GM08714 (cell line): Measurements from ENCODE around the gene ATP11A.

ENCODE experiments used
- H3K4me3 ChIP-seq: fragments of 200-500 bp; sonication (Bioruptor generic); 2 replicates; pipeline ENCODE4 v1.5.1; 2014; ENCODE audit warnings: mild to moderate bottlenecking, low read length, inconsistent platforms
- ZNF274 ChIP-seq: IDR thresholded peaks from 2 replicates; pipeline ENCODE4 v1.6.1; 2012; ENCODE audit warnings: mild to moderate bottlenecking, low read depth, low read length

ATP11A gene

DNA sequence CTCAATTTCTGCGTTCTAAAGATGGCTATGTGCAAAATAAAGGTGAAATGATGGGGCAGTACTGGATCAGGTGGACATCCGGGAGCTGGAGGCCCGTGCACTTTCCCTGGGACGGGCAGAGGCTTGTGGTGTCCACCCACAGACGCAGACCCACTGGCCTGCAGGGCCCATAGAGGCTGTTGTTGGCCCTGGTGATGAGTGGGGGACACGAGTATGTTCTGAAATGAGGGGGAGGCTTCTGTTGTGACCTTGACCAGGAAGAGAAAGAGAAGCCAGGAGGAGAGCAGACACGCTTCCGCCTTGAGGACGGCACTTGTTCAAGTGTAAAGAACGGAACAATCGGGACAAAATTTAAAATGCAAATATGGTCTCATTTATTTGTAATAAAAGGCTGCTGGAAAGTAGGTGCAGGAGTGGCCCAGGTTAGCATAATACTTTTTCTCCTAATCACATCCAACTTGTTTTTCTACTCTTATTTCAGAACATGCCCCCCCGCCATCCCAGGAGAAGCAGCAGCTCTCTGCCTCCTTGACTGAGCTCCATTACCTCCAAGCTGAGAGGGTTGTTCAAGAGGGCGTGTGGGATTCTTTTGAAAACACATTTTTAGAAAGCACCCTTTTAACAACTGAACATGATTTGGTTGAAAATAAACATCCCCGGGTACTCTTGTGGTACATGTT lies 27.1 kb downstream of the ATP11A start:
- TF ChIP-seq ZNF274 = no peak
- no peak overlapping the region for H3K4me3 ChIP-seq

DNA sequence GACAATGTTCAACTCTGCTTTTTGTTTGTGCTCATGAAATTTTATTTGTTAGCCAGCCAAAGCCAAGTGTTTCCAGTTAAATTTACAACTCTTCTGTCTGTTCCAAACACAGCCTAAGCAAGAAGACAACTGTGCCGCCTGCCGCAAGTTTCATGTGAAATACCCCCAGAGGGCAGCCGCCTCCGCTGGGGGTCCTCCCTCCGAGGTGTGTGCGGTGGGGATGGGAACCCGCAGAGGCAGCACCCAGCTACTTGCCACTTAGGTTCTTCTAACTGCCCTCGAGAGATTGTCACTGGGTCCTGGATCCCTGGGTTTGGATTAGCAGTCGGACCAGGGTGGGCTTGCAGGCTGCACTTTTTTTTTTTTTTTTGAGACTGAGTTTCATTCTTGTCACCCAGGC lies 28.5 kb downstream of the ATP11A start:
- TF ChIP-seq ZNF274 = no peak
- no peak overlapping the region for H3K4me3 ChIP-seq

DNA sequence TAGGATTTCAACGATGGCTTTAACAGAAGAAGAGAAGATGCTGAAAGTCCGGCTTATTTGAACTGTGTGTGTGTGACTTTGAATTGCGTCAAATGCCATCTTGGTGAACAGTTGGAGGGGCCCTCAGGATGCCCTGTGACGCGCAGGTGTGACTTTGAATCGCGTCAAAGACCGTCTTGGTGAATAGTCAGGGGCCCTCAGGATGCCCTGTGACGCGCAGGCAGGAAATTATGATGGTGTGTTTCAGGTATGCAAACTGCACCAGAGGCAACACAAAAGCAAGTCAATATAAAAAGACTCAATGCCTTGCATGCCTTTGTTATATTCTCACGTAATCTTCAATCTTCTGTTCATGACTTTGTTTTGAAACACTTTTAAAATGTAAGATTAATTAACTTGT lies 29.2 kb downstream of the ATP11A start:
- TF ChIP-seq ZNF274 = no peak
- H3K4me3 ChIP-seq = no peak overlapping the region

DNA sequence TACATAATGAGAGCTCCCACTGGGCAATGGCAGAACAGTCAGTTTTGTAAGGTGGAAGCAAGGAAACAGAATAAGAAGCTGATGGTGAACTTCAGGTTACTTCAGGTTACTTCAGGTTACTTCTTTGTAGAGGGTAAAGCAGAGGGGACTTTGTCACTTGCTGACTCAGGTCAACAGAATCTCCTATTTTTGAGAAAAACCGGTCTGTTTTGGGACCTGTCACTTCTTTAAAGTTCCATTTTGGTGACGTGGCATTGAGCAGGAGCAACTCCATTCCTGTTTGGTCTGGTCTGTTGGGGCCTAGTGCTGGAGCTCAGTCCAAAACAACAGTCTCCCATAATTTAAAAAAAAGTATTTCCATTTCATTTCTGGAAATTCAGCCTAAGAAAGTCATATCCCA lies 29.7 kb downstream of the ATP11A start:
- H3K4me3 ChIP-seq = no peak overlapping the region
- TF ChIP-seq ZNF274 = no peak

- TF ChIP-seq ZNF274 = no peak
- no peak overlapping the region for H3K4me3 ChIP-seq
Observed at GRCh38 chr13:112720251-112720650, 30.4 kb downstream of the ATP11A start.

DNA sequence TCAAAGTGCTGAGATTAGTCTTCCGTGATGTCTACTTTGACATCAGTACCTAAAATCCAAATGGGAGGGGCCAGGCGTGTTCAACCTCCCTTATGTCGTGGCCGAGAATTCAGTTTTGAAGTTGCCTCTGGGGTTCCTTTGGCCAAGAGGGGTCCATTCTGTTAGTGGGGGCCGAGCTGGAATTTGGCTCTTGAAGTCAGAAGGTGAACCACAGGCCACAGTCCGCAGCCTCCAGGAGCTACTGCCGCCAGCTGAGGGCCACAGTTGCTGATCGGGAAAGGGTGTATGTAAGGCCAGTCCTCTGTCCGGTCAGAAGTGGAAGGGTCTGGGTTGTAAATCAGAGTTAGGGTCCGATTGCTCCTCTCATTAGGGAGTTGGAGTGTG lies 31.0 kb downstream of the ATP11A start:
- TF ChIP-seq ZNF274 = no peak

GRCh38 chr13:112721198-112722104 lies 31.6 kb downstream of the ATP11A start:
- no peak overlapping the region for H3K4me3 ChIP-seq
- no peak for TF ChIP-seq ZNF274

More for the DNA sequence above, 31.0 kb downstream of the ATP11A start:
- no peak overlapping the region for H3K4me3 ChIP-seq

DNA sequence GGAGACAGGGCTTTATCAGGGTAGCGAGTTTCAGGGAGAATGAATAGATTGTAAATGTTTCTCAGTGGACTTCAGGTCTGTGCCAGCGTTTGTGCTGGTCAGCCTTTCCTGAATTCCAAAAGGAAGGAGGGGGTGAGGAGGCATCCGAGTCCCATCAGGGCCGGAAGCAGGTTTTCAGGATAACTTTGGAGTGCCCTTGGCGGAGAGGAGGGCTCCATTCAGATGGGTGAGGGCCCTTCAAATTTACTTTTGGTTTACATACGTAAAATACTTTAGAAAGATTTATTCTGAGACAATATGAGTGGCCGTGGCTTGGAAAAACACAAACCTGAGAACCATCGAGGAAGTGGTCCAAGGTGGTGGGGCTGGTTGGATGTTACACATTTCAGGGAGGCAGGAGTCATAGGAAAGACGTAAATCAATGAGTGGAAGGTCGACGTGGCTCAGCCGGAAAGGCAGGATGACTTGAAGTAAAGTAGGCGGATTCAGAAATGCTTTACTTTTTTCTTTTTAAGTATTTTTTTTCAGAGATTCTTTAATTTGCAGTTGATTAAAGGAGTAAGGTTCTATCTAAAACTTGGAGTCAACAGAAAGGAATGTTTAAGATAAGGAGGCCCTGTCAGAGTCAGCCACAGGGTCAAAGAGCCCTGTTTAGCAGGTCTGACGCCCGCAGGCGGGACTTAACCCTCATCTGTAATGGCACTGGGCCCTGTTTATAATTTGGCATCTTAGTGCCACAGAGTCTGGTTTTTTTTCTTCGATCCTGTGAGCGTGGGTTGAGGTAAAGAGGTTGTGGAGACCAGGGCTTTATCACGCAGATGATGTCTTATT lies 32.8 kb downstream of the ATP11A start:
- no peak for TF ChIP-seq ZNF274
- no peak overlapping the region for H3K4me3 ChIP-seq

DNA sequence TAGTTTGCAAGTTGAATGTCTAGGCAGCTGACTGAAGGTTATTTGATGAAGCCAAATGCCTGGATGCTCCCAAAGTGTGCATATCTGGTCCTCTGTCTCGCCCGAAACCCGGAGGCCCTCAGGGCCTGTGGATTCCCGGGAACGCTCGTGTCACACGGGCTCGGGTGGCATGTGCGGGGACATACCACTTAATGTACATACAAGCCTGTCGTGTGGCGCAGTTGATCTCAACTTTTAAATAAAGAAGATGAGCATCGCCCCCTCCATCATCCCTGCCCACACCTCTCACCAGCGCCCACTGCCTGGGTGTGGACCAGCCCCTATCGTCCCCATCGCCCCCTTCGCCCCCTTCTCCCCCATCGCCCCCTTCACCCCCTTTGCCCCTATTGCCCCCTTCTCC lies 33.9 kb downstream of the ATP11A start:
- no peak for TF ChIP-seq ZNF274
- H3K4me3 ChIP-seq = no peak overlapping the region

DNA sequence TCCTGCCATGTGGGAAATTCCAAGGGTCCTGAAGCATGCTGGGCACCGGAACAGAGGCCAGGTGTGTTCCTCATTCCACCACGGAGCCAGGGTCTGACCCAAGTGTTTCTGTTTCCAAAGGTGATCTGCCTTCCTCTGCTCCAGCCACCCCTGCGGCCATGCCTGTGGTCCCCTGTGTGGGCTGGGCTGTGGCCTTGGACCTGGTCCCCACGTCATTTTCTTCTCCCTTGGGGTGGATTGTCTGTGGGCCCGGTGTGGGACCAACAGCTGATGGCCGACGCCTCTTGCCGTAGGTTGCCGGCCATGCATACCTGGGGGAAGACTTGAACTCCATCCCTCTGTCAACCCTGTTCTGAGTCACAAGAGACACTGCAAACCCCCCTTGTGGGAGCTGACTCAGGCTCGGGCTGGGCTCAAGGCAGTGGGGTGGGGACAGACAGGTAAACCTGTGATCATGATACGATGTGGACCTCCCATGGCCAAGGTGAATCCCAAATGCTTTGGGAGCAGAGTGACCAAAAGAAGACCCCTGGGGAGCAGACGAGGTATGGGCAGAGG lies 35.0 kb downstream of the ATP11A start:
- no peak overlapping the region for H3K4me3 ChIP-seq

DNA sequence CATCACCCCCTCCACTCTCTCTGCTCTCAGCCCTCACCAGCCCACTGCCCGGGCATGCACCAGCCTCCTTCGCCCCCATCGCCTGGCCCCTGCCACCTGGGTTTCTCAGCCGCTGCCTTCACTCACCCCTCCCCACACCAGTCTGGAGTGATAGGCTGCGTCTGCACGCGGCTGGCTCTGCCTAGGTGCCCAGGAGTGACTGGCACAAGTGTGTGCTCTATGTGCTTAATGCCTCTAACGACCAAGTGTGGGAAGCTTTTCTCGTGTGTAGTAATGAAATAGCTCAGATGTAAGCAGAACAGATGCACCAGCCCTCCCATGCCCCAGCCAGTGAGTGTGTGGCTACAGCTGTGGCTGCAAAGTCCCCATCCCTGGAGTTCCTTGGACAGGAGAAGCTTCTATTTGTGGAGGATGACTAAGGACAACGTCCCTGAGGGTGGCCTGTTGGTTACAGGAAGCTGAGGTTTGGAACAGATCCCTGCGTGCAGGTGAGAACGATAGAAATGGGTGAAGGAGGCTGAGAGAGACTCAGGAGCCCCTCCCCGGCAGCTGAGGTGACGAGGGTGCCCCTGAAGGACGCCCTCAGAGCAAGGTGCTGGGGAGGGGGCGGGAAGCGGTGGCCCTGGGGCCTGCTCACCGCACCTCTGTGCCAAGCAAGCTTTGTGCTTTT lies 35.6 kb downstream of the ATP11A start:
- TF ChIP-seq ZNF274 = no peak
- H3K4me3 ChIP-seq = no peak overlapping the region

More for the DNA sequence above, 35.0 kb downstream of the ATP11A start:
- TF ChIP-seq ZNF274 = no peak

DNA sequence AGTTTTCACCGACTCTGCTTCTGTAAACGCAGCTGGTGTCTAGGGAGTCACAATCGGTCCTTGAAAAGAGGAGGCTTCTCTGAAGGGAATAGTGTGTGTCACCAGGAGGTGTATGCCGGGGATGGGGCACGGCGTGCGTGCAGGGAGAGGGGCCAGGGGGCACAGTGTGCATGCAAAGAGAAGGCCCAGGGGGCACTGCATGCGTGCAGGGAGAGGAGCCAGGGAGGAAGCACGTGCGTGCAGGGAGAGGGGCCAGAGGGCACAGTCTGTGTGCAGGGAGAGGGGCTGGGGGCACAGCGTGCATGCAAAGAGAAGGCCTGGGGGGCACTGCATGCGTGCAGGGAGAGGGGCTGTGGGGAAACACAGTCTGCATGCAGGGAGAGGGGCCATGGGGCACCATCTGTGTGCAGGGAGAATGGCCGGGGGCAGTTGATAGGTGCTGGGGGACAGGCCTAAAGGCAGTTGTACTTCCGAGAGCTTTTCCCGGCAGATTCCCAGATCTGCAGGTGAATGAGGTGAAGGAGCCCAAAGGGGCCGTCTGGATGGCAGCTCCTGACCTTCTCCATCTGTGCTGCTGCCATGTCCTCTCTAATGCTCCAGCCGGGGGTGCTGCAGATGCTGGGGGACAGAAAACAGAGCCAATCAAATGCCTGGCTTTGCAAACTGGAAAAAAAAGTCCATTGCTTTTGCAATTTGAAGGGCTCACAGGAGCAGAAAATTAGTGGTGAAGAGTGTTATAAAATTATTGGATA lies 36.4 kb downstream of the ATP11A start:
- TF ChIP-seq ZNF274 = no peak
- H3K4me3 ChIP-seq = no peak overlapping the region

DNA sequence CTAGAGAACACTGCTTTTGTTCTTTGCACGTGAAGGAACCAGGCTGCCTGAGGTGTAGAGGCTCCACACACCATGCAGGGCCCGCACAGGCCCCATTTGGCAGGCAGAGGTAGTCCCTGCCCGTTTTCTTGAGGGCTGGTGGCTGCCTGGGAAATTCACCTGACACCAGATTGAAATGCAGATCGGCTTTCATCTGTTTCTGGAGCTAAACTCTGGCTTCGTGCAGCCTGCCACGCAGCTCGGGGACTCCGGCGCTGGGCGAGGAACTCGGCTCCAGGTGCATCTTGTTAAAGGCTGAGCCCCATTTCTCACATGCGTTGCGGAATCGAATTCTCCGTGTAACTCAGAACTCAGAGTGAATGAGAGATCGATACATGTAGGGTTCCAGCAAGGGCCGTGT lies 37.7 kb downstream of the ATP11A start:
- H3K4me3 ChIP-seq = no peak overlapping the region
- TF ChIP-seq ZNF274 = no peak
